ENCODE results near the gene HCFC1R1.

The HCFC1R1 gene

GRCh38 chr16:2987833-2988232 is 35.9 kb downstream of the HCFC1R1 start (continued):
- TF ChIP-seq ZNF629 (tag by site-specific recombination; IDR thresholded peaks at IDR 0.05), result no peak
- no peak for TF ChIP-seq KLF8 (tag by site-specific recombination; IDR thresholded peaks at IDR 0.05)
- no peak for TF ChIP-seq ZNF449 (tag by site-specific recombination; IDR thresholded peaks at IDR 0.05)
- peak; percentile 70; the same call in 1 of the 2 replicates for TF ChIP-seq KLF10 (tag by site-specific recombination; IDR thresholded peaks at IDR 0.05)
- no peak for TF ChIP-seq ZNF529 (tag by site-specific recombination; IDR thresholded peaks at IDR 0.05; ENCODE audit: insufficient replicate concordance)
- TF ChIP-seq CTCF (tag by site-specific recombination; IDR thresholded peaks at IDR 0.05), result no peak
- no peak for TF ChIP-seq ZNF280D (tag by site-specific recombination; IDR thresholded peaks at IDR 0.05)
- TF ChIP-seq ZNF571 (tag by site-specific recombination; IDR thresholded peaks at IDR 0.05), result no peak
- TF ChIP-seq HIC1 (tag by site-specific recombination; IDR thresholded peaks at IDR 0.05), result no peak
- TF ChIP-seq RBAK (tag by site-specific recombination; IDR thresholded peaks at IDR 0.05), result no peak

- ChIA-PET POLR2A (interaction anchor here (1.1 kb wide), 1 partner anchor 42 kb away, joined by 9 read pairs; no protein-coding TSS in a partner anchor), CTCF (interaction anchor here (0.8 to 1.0 kb wide), 3 partner anchors 25 to 60 kb away, joined by 3 to 7 read pairs (median 3); no protein-coding TSS in a partner anchor)
- no peak overlapping the region for H3K4me3 ChIP-seq (ENCODE audit: low read depth, low read length)
- no peak for TF ChIP-seq ZNF610 (tag by site-specific recombination; IDR thresholded peaks at IDR 0.05; ENCODE audit: borderline replicate concordance)
- no peak for TF ChIP-seq ZNF37A (tag by site-specific recombination; IDR thresholded peaks at IDR 0.05)
- TF ChIP-seq ZNF555 (tag by site-specific recombination; conservative IDR thresholded peaks at IDR 0.05), result no peak
- no peak for TF ChIP-seq ZNF223 (tag by site-specific recombination; IDR thresholded peaks at IDR 0.05)
- no peak for TF ChIP-seq ZNF214 (tag by site-specific recombination; IDR thresholded peaks at IDR 0.05; ENCODE audit: borderline replicate concordance)
- no peak for TF ChIP-seq ZNF423 (tag by site-specific recombination; IDR thresholded peaks at IDR 0.05)
- TF ChIP-seq ZXDB (tag by site-specific recombination; IDR thresholded peaks at IDR 0.05), result no peak
- no peak for TF ChIP-seq YY1 (tag by site-specific recombination; IDR thresholded peaks at IDR 0.05)
- no peak for TF ChIP-seq ZNF654 (tag by site-specific recombination; IDR thresholded peaks at IDR 0.05; ENCODE audit: low read depth)
- no peak for TF ChIP-seq RBAK (tag by site-specific recombination; IDR thresholded peaks at IDR 0.05)
- no peak overlapping the region for H3K27ac ChIP-seq (ENCODE audit: extremely low read depth, low read depth, low read length)
- H3K36me3 ChIP-seq (ENCODE audit: control insufficient read depth in 2 of 2, insufficient read depth in 1 of 2, low read length in 2 of 2), result no peaks in the 10 kb centered on the region
- no peaks in the 10 kb centered on the region; the same call in 1 of the 2 replicates for H3K4me1 ChIP-seq (ENCODE audit: control insufficient read depth, insufficient read depth, low read length)
- H3K9me3 ChIP-seq (ENCODE audit: control insufficient read depth, insufficient read depth, low read depth, low read length), result no peaks in the 10 kb centered on the region
Observed at GRCh38 chr16:2987286-2987685, 36.5 kb downstream of the HCFC1R1 start.

Data from HEK293 (cell line).